HL-60 (cell line): ENCODE measurements around the gene CNOT8.

Source experiments
- DNase-seq, 2 experiments: peaks; one replicate each; pipeline ENCODE4 v3.0.0-alpha.2; 2010 to 2020; ENCODE audit warnings: low read depth in 1 of 2, low spot score in 1 of 2
- H3K27ac ChIP-seq: fragments of 250-450 bp; sonication (Bioruptor Pico); replicated peaks from 2 replicates; pipeline ENCODE4 v1.5.1; 2020; ENCODE audit warnings: mild to moderate bottlenecking, moderate library complexity
- H3K27me3 ChIP-seq: fragments of 250-450 bp; sonication (Bioruptor Pico); 2 replicates; pipeline ENCODE4 v1.5.1; 2021; ENCODE audit warnings: mild to moderate bottlenecking, moderate library complexity; ENCODE audit not compliant: insufficient read depth, poor library complexity, severe bottlenecking
- H3K4me3 ChIP-seq: replicated peaks from 2 replicates; pipeline ENCODE4 v1.5.1; 2011; ENCODE audit warnings: mild to moderate bottlenecking, control low read depth, low read length; ENCODE audit not compliant: insufficient read depth
- CTCF ChIP-seq: IDR thresholded peaks from one replicate; pipeline ENCODE4 v1.5.1; 2011; ENCODE audit warnings: low read length, control low read depth, inconsistent platforms; ENCODE audit not compliant: insufficient read depth
- GABPA ChIP-seq: IDR thresholded peaks from 2 replicates; pipeline ENCODE4 v1.6.1; 2012; ENCODE audit warnings: low read depth
- POLR2AphosphoS5 ChIP-seq: IDR thresholded peaks from 2 replicates; pipeline ENCODE4 v1.6.1; 2012; ENCODE audit warnings: low read depth
- REST ChIP-seq: IDR thresholded peaks from 2 replicates; pipeline ENCODE4 v1.6.1; 2012; ENCODE audit warnings: low read depth; ENCODE audit not compliant: insufficient replicate concordance
- SPI1 ChIP-seq: IDR thresholded peaks from 2 replicates; pipeline ENCODE4 v1.6.1; 2012; ENCODE audit warnings: low read depth, mild to moderate bottlenecking, borderline replicate concordance
- long read RNA-seq: library from polyadenylated mRNA; unstranded; transcript quantifications from one replicate; pipeline ENCODE4 v2.0.0, GENCODE V29; 2020

CNOT8 gene
- long read RNA-seq, transcript CNOT8-201 (7 exons, 2,528 nt): major isoform, 388 of 638 reads
- long read RNA-seq, transcript CNOT8-210 (6 exons, 945 nt): minor isoform, 45 of 638 reads
- long read RNA-seq, transcript CNOT8-204 (8 exons, 2,708 nt): minor isoform, 39 of 638 reads
- long read RNA-seq, transcript CNOT8-214 (6 exons, 923 nt): minor isoform, 42 of 638 reads
- long read RNA-seq, partial matches to known transcripts: 34 of 638 reads
- long read RNA-seq, other reads (novel, unspliced or antisense): 53 of 638 reads

GRCh38 chr5:154858297-154858971 is at the start of gene CNOT8:
Gene CNOT8 (plus strand): TSS chr5:154858627. CDS start chr5:154863279, 4,652 bp downstream.
- DNase-seq: peak; percentile 98
- peak within 1 kb of the TSS; percentile 94 for H3K27ac ChIP-seq
- no peaks in the 10 kb centered on the region for H3K27me3 ChIP-seq
- TF ChIP-seq CTCF: no peak
- no peak for TF ChIP-seq GABPA
- TF ChIP-seq REST: peak; percentile 15
- peak; percentile 95 for TF ChIP-seq POLR2AphosphoS5
- no peak; the same call in 1 of the 2 replicates for TF ChIP-seq SPI1
- H3K4me3 ChIP-seq: peak within 1 kb of the TSS; percentile 75

- Histone ChIP-seq H3K27me3 (no peaks in the 10 kb centered on the region), H3K4me3 (no peak overlapping the region), H3K27ac (no peak overlapping the region)
- TF ChIP-seq CTCF: no peak
- no peak for TF ChIP-seq GABPA
- TF ChIP-seq SPI1: no peak
- no peak for TF ChIP-seq POLR2AphosphoS5
- no peak for TF ChIP-seq REST
- DNase-seq: no peak
These were observed 47.2 kb upstream of the CNOT8 start for GRCh38 chr5:154811239-154811638.

- H3K27ac ChIP-seq: no peak overlapping the region
- DNase-seq: peak in 1 of 2 experiments; percentile 59
- no peaks in the 10 kb centered on the region for H3K27me3 ChIP-seq
- TF ChIP-seq GABPA: no peak
- peak; percentile 83 for TF ChIP-seq CTCF
- no peak overlapping the region for H3K4me3 ChIP-seq
These were observed 46.6 kb upstream of the CNOT8 start for GRCh38 chr5:154811653-154812465.
